T-helper 2 cell treated with Interferon-gamma antibody and Interleukin-4, amounts not matched to agents 100 ng/mL and 5 ng/mL, for 36 hours (primary cell): Measurements from ENCODE around the gene SYT14. TPM values are rescaled to one million over a fixed set of nuclear protein-coding genes. Genes with fewer than 3 reads are reported as not detected.
"Not testable (repeated sequence)": the region's sequence is repeated elsewhere in the genome, so short reads cannot be mapped to it uniquely, and the experiment has no call there.

ENCODE experiments used
- intact Hi-C: fragments of 100-400 bp; cut with micrococcal nuclease; formaldehyde crosslinking; loops from one replicate; pipeline ENCODE4 v1.15.1; 2023
- total RNA-seq: library from RNA; stranded (reverse); gene quantifications from 2 replicates; pipeline ENCODE4 v1.2.3, GENCODE V29; 2022

Gene SYT14
- total RNA-seq, 1 donor from 2014 or later, result not detected

GRCh38 chr1:209936125-209936524 lies 1.9 kb upstream of the SYT14 start:
- intact Hi-C loops, result no loop called here

GRCh38 chr1:209945377-209945776 lies 7.4 kb downstream of the SYT14 start:
- intact Hi-C loops, result no loop called here

- intact Hi-C loops, result no loop called here
Observed at GRCh38 chr1:209948155-209948554, 10.1 kb downstream of the SYT14 start.

- intact Hi-C loops, result no loop called here
Observed at GRCh38 chr1:209956116-209956515, 18.1 kb downstream of the SYT14 start.

- intact Hi-C loops, result no loop called here
Observed at GRCh38 chr1:209959623-209960022, 21.6 kb downstream of the SYT14 start.

- intact Hi-C loops, result no loop called here
Observed at GRCh38 chr1:209960926-209961325, 22.9 kb downstream of the SYT14 start.

GRCh38 chr1:209962388-209962787 lies 24.4 kb downstream of the SYT14 start:
- intact Hi-C loops, result no loop called here

GRCh38 chr1:209962856-209963255 lies 24.8 kb downstream of the SYT14 start:
- intact Hi-C loops, result no loop called here

GRCh38 chr1:209965996-209966395 lies 28.0 kb downstream of the SYT14 start:
- intact Hi-C loops, result no loop called here

GRCh38 chr1:209978721-209979120 lies 40.7 kb downstream of the SYT14 start:
- intact Hi-C loops, result not testable (repeated sequence)

GRCh38 chr1:209983953-209984352 lies 45.9 kb downstream of the SYT14 start:
- intact Hi-C loops, result loop anchor here (10.0 kb wide), 1 partner anchor 409 kb away; no protein-coding TSS in a partner anchor

GRCh38 chr1:209985002-209985401 lies 47.0 kb downstream of the SYT14 start:
- intact Hi-C loops, result loop anchor here (10.0 kb wide), 1 partner anchor 410 kb away; no protein-coding TSS in a partner anchor

GRCh38 chr1:209988706-209989105 lies 50.7 kb downstream of the SYT14 start:
- intact Hi-C loops, result loop anchor here (1.0 to 10.0 kb wide), 2 partner anchors 128 to 414 kb away; no protein-coding TSS in a partner anchor

- intact Hi-C loops, result loop anchor here (1.0 to 10.0 kb wide), 2 partner anchors 129 to 415 kb away; no protein-coding TSS in a partner anchor
Observed at GRCh38 chr1:209989525-209989924, 51.5 kb downstream of the SYT14 start.

- intact Hi-C loops, result no loop called here
Observed at GRCh38 chr1:209993061-209993830, 55.2 kb downstream of the SYT14 start.

GRCh38 chr1:209996348-209996747 lies 58.3 kb downstream of the SYT14 start:
- intact Hi-C loops, result no loop called here

- intact Hi-C loops, result no loop called here
Observed at GRCh38 chr1:209999005-209999404, 61.0 kb downstream of the SYT14 start.

GRCh38 chr1:210001751-210002150 lies 63.7 kb downstream of the SYT14 start:
- intact Hi-C loops, result no loop called here

GRCh38 chr1:210003501-210003900 lies 65.5 kb downstream of the SYT14 start:
- intact Hi-C loops, result no loop called here

- intact Hi-C loops, result no loop called here
Observed at GRCh38 chr1:210010161-210010560, 72.1 kb downstream of the SYT14 start.

GRCh38 chr1:210021145-210021860 lies 83.3 kb downstream of the SYT14 start:
- intact Hi-C loops, result no loop called here

GRCh38 chr1:210022044-210022443 lies 84.0 kb downstream of the SYT14 start:
- intact Hi-C loops, result no loop called here
